Neural progenitor cell (in vitro differentiated cells): ENCODE measurements around the gene LPCAT2.

Experiments
- EZH2 ChIP-seq: fragments of 200-600 bp; sonication (generic); IDR thresholded peaks from 2 replicates; pipeline ENCODE4 v1.6.1; 2017; ENCODE audit warnings: antibody characterized with exemption, mild to moderate bottlenecking, moderate library complexity
- EZH2phosphoT487 ChIP-seq: fragments of 200-600 bp; sonication (generic); IDR thresholded peaks from 2 replicates; pipeline ENCODE4 v1.6.1; 2017; ENCODE audit warnings: antibody characterized with exemption
- TF ChIP-seq, protein P1 (sequence below): fragments of 200-600 bp; sonication (generic); IDR thresholded peaks from 2 replicates; pipeline ENCODE4 v1.5.1; 2017; ENCODE audit warnings: antibody characterized with exemption, mild to moderate bottlenecking

DNA sequence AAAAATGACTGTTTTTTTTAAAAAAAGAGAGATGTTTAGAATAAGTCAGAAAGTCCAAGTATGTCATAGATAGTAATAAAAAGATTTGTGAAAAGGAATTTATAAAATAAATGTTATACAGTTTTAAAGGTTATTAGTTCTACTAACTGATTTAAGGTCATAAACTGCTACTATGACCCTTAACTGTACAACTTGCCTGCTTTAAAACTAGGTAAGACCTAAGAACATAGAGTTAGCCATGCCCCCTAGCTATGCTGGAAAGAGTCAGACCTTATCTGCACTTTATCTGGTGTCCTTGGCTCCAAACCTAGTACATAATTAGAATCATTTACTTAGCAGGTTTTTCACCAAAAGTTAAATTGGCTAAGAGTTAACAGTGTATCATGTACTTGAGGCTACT, 123.4 kb downstream of the LPCAT2 start:
- TF ChIP-seq, protein P1, sequence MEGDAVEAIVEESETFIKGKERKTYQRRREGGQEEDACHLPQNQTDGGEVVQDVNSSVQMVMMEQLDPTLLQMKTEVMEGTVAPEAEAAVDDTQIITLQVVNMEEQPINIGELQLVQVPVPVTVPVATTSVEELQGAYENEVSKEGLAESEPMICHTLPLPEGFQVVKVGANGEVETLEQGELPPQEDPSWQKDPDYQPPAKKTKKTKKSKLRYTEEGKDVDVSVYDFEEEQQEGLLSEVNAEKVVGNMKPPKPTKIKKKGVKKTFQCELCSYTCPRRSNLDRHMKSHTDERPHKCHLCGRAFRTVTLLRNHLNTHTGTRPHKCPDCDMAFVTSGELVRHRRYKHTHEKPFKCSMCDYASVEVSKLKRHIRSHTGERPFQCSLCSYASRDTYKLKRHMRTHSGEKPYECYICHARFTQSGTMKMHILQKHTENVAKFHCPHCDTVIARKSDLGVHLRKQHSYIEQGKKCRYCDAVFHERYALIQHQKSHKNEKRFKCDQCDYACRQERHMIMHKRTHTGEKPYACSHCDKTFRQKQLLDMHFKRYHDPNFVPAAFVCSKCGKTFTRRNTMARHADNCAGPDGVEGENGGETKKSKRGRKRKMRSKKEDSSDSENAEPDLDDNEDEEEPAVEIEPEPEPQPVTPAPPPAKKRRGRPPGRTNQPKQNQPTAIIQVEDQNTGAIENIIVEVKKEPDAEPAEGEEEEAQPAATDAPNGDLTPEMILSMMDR, result no peak
- no peak for TF ChIP-seq EZH2
- no peak for TF ChIP-seq EZH2phosphoT487
